Epithelial cell of proximal tubule (primary cell): Measurements from ENCODE around the gene OPN1LW. TPM values are rescaled to one million over a fixed set of nuclear protein-coding genes. Genes with fewer than 3 reads are reported as not detected.

Source experiments
- DNase-seq: peaks from one replicate; pipeline ENCODE4 v3.0.0-alpha.2; 2011; ENCODE audit warnings: low read depth
- H3K4me3 ChIP-seq: 2 replicates; pipeline ENCODE4 v1.5.1; 2011; ENCODE audit warnings: low read depth, mild to moderate bottlenecking, low read length
- CTCF ChIP-seq: conservative IDR thresholded peaks from 2 replicates; pipeline ENCODE4 v1.5.1; 2012; ENCODE audit warnings: low read depth, mild to moderate bottlenecking, low read length
- total RNA-seq: library from RNA; depleted of rRNA; stranded (reverse); fragments of >200 nt; gene quantifications from 2 replicates; pipeline ENCODE4 v1.2.3, GENCODE V29; 2015

The OPN1LW gene
- total RNA-seq, 1 donor from 2014 or later: not detected

- TF ChIP-seq CTCF: no peak
- no peak overlapping the region for H3K4me3 ChIP-seq
- no peak for DNase-seq
Measured at GRCh38 chrX:154114652-154115051, 29.4 kb upstream of the OPN1LW start.

- TF ChIP-seq CTCF: no peak
- no peak overlapping the region for H3K4me3 ChIP-seq
- no peak for DNase-seq
Measured at GRCh38 chrX:154115071-154115470, 29.0 kb upstream of the OPN1LW start.

- H3K4me3 ChIP-seq: no peak overlapping the region
- DNase-seq: no peak
- TF ChIP-seq CTCF: no peak
Measured at GRCh38 chrX:154115750-154116149, 28.3 kb upstream of the OPN1LW start.

DNA sequence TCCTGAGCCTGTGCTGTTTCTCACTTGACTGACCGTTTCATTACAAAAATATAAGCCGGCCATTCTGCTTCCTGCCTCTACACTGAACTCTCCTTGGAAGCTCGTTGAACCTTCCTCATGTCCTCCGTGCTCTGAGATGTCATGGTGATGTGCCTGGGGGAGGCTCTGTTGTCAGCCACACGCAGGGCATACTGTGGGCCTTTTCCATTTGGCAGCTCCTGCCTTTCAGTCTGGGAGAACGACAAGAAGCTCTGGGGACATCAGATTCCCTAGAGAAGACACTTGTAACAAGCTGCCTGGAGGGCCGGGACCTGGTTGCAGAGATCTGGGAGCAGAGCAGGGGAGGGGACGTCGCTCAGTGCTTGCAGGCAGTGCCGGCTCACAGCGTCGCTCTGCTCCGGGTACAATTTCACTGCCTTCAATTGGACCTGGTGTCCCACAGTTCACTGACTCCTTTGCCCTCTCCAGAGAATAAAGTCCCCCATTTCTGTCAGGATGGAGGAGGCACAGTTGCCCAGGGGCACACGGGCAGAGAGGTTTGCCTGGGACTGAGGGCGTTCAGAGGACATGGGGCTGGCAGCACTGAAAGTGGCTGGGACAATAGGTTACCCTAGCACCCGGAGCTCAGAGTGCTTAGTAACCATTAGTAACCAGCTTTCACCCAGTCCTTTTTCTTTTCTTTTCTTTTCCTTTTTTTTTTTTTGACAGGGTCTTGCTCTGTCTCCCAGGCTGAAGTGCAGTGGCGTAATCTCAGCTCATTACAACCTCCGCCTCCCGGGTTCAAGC lies 27.4 kb upstream of the OPN1LW start:
- no peak for TF ChIP-seq CTCF
- DNase-seq: no peak
- H3K4me3 ChIP-seq: no peak overlapping the region

- no peak for TF ChIP-seq CTCF
Measured at GRCh38 chrX:154117566-154117965, 26.5 kb upstream of the OPN1LW start.

DNA sequence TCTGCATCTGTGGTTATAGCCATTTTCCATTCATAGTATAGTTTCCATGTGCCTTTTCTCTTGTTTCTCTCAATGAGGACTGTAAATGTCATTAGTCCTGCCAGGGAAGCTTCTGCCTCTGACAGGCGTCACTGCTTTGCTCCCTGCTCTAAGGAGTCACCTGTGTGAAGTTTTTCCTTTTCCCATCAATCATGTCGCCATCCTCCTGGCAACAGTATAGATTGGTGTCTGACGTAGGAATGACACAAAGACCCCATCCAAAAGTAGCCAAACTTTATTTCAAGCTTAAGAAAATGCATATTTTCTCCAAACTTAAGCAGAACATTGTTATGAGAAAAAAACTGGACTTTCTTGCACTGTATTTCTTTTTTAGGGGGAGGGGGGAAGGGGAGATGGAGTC lies 23.5 kb upstream of the OPN1LW start:
- no peak for DNase-seq
- no peak overlapping the region for H3K4me3 ChIP-seq
- TF ChIP-seq CTCF: no peak

More at GRCh38 chrX:154117566-154117965, 26.5 kb upstream of the OPN1LW start:
- no peak overlapping the region for H3K4me3 ChIP-seq
- no peak for DNase-seq

DNA sequence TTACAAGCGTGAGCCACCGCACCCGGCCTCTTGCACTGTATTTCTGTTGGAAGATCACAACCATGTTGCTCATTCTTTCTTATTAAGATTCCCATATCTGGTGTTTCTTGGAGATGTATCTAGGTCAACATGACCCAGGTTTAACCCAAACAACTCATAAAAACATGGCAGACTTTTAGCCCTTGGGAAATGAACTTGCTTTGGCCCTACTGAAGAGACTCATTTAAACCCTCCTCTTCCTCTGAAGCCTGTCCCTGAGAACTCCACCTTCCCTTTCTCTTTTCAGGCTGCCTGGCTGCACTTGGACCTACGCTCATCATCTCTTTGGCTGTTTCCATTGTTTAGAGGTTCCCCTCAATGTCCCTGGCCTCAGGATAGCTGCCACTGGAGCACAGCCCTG lies 22.8 kb upstream of the OPN1LW start:
- H3K4me3 ChIP-seq: no peak overlapping the region
- TF ChIP-seq CTCF: no peak
- DNase-seq: no peak
